Esophagus muscularis mucosa (tissue), 4 donors: ENCODE data around the gene SKAP2. TPM values are rescaled to one million over a fixed set of nuclear protein-coding genes. Genes with fewer than 3 reads are reported as not detected.
A peak's percentile ranks its signal among the peaks of the same experiment; 100 is the strongest.

Experiments used
- DNase-seq: peaks from one replicate; pipeline ENCODE4 v3.0.0-alpha.2; 2017; ENCODE audit errors: extremely low spot score
- H3K27ac ChIP-seq, 4 donors: fragments of 200-600 bp; sonication (generic); replicated peaks in 1 of 4; 1 replicate in 3 of 4; 2 replicates in 1 of 4; pipeline ENCODE4 v1.5.1; 2016 to 2019; ENCODE audit warnings: mild to moderate bottlenecking in 1 of 4
- H3K27me3 ChIP-seq, 4 donors: fragments of 200-600 bp; sonication (generic); one replicate each; pipeline versions ENCODE4 v1.5.1 to v1.6.0; 2016 to 2019
- H3K36me3 ChIP-seq, 4 donors: fragments of 200-600 bp; sonication (generic); one replicate each; pipeline ENCODE4 v1.5.1; 2016 to 2019
- H3K4me1 ChIP-seq, 4 donors: fragments of 200-600 bp; sonication (generic); one replicate each; pipeline ENCODE4 v1.5.1; 2016 to 2019
- H3K4me3 ChIP-seq, 4 donors: fragments of 200-600 bp; sonication (generic); 1 replicate in 2 of 4; 2 replicates in 2 of 4; pipeline ENCODE4 v1.5.1; 2016 to 2019; ENCODE audit warnings: mild to moderate bottlenecking in 4 of 4, moderate library complexity in 1 of 4
- H3K9me3 ChIP-seq, 4 donors: fragments of 200-600 bp; sonication (generic); 1 replicate in 3 of 4; 2 replicates in 1 of 4; pipeline ENCODE4 v1.5.1; 2016 to 2019
- EP300 ChIP-seq: sonication (generic); formaldehyde crosslinking; IDR thresholded peaks from one replicate; pipeline ENCODE4 v1.6.1; 2017; ENCODE audit warnings: antibody characterized with exemption
- POLR2A ChIP-seq: fragments of 450-650 bp; IDR thresholded peaks from one replicate; pipeline ENCODE4 v1.6.1; 2017; ENCODE audit warnings: antibody characterized with exemption, moderate library complexity, mild to moderate bottlenecking, low read depth
- POLR2AphosphoS5 ChIP-seq, 2 donors: sonication (generic); formaldehyde crosslinking; IDR thresholded peaks; one replicate each; pipeline ENCODE4 v1.6.1; 2017; ENCODE audit warnings: antibody characterized with exemption in 2 of 2
- WGBS: methylation state at CpG from one replicate; pipeline ENCODE4 v1.1.5; 2018; 5-methylcytosine and 5-hydroxymethylcytosine counted together
- intact Hi-C: fragments of 100-400 bp; cut with DNase I; formaldehyde crosslinking; loops from one replicate; pipeline ENCODE4 v1.15.1; 2023
- total RNA-seq, 4 donors: library from RNA; depleted of rRNA; stranded (reverse); fragments of >200 nt; gene quantifications; one replicate each; pipeline versions ENCODE4 v1.1.0 to v1.2.1, GENCODE V29; 2016
- TF ChIP-seq, protein P1 (sequence below), 3 experiments: fragments of 200-600 bp in 2 of 3; fragments of 450-650 bp in 1 of 3; sonication (generic) in 2 of 3; IDR thresholded peaks; one replicate each; pipeline ENCODE4 v1.5.1; 2017 to 2019; ENCODE audit warnings: antibody characterized with exemption in 3 of 3, mild to moderate bottlenecking in 2 of 3, moderate library complexity in 1 of 3

The SKAP2 gene
- total RNA-seq, 4 donors from 2014 or later, result 44.2 to 47.1 (median 45.1) TPM

DNA sequence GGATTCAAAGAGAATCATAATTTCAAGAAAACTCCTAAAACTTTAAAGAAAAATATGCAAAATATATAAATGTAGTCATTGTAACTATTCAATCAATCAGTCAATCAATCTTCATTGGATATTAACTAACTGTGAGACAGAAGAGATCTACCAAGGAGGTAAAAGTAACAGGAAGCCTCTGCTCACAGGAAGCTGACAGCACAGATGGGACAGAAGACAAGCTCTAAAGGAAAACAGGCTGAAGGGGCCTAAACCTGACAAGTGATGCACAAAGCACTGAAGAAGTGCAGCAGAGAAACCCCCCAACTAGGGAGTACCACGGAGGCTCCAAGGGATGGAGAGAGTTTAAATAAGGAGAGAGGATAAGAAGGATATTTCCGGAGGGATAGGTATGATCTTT is 173.0 kb downstream of the SKAP2 start:
- intact Hi-C loops, result no loop called here
- no peaks in the 10 kb centered on the region for H3K9me3 ChIP-seq
- H3K4me1 ChIP-seq, result peaks cover 3 to 61% (median 51%) of the 10 kb centered on the region in 4 donors
- no peak for DNase-seq
- TF ChIP-seq POLR2A, result no peak
- TF ChIP-seq POLR2AphosphoS5 (IDR thresholded peaks at IDR 0.05), result no peak
- TF ChIP-seq, protein P1, sequence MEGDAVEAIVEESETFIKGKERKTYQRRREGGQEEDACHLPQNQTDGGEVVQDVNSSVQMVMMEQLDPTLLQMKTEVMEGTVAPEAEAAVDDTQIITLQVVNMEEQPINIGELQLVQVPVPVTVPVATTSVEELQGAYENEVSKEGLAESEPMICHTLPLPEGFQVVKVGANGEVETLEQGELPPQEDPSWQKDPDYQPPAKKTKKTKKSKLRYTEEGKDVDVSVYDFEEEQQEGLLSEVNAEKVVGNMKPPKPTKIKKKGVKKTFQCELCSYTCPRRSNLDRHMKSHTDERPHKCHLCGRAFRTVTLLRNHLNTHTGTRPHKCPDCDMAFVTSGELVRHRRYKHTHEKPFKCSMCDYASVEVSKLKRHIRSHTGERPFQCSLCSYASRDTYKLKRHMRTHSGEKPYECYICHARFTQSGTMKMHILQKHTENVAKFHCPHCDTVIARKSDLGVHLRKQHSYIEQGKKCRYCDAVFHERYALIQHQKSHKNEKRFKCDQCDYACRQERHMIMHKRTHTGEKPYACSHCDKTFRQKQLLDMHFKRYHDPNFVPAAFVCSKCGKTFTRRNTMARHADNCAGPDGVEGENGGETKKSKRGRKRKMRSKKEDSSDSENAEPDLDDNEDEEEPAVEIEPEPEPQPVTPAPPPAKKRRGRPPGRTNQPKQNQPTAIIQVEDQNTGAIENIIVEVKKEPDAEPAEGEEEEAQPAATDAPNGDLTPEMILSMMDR (IDR thresholded peaks at IDR 0.05), result no peak
- TF ChIP-seq EP300, result no peak
- no peaks in the 10 kb centered on the region for H3K36me3 ChIP-seq
- WGBS, result 80% methylated on average over 2 of the region's 2 CpGs
- H3K27ac ChIP-seq, result peak overlapping the region in 2 of 4 donors; percentile 11 to 19
- no peaks in the 10 kb centered on the region for H3K27me3 ChIP-seq
- no peak overlapping the region for H3K4me3 ChIP-seq

DNA sequence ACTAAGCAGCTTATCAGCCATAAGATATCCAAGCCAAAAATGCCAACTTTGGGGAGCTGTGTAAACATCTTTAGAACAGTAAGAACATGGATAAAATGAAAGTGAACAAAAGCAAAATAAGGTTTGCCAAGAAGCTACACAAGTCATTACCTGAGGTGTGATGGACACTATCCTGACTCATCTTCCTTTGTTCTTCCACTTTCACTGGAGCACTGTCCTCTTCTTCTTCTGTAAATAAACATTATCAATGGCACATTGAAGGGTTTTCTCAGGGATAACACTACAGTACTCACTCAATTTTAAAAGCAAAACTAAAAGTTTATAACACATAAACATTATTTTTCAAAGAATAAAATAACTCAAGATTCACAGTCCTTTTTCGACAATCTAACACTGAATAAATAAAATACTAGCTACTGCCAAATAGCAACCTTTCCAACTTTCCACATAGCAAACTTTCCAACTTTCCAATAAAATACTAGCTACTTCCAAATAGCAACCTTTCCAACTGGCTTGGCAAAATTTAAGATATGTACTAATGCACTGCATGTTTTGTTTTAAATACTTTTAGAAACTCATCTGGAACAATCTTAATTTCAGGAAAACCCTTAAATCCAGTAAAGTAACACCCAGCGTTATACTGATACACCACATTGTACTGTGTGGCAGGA is 174.1 kb downstream of the SKAP2 start:
- Histone ChIP-seq H3K4me1 (peaks cover 3 to 72% (median 60%) of the 10 kb centered on the region in 4 donors), H3K27ac (peak overlapping the region in 3 of 4 donors; percentile 8 to 10 (median 9)), H3K4me3 (no peak overlapping the region), H3K9me3 (no peaks in the 10 kb centered on the region), H3K36me3 (no peaks in the 10 kb centered on the region), H3K27me3 (no peaks in the 10 kb centered on the region)
- DNase-seq, result no peak
- WGBS, result 48% methylated on average over 2 of the region's 2 CpGs
- intact Hi-C loops, result no loop called here
- TF ChIP-seq EP300 (no peak), POLR2A (no peak), POLR2AphosphoS5 (IDR thresholded peaks at IDR 0.05) (no peak)
- TF ChIP-seq, protein P1 (IDR thresholded peaks at IDR 0.05), result no peak

DNA sequence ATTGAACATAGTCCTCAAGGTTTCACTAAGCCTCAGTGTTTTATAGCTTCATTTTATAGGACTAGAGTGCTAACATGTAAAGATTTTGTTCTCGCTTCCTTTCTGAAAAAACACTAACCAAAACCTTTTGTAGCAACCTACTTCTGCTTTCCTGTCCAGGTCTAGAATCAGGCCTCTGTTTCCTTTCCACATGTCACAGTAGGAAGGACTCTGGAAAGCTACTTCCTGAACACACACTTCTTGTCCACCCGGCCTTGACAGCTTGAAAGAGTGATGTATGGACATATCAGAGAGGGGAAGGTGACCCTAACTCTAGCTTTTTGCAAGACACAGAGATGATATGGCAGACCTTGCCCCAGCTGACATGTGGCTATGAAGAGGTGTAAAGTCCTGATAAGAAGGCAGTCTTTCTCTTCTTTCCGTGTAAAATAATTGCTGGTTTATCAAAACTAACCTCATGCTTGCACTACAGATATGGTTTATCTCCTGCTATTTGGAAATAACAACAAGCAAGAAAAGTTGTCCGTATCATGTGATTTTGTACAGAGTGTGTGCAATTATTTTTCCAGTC is 175.4 kb downstream of the SKAP2 start:
- no peak overlapping the region for H3K4me3 ChIP-seq
- TF ChIP-seq POLR2AphosphoS5 (IDR thresholded peaks at IDR 0.05) (no peak), EP300 (no peak)

DNA sequence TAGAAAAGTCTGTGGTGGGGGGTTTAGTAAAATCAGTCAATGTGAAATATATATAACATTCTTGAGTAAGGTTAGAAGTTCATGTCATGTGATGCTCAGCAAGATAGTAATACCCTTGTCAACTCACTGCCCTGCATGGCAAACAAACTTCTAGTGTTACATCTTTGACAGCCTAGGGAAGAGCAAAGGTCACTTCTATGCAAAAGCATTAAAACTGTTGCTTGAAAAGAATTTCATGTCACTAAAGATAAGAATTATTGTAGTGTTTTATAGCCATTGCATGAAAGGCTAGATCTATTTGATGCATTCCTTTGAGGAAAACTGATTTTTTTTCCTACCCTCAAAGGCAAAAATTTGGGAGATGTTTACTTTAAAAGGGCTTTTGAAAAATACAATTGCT is 176.0 kb downstream of the SKAP2 start:
- intact Hi-C loops, result no loop called here
- no peak for DNase-seq
- no peaks in the 10 kb centered on the region for H3K36me3 ChIP-seq
- H3K27me3 ChIP-seq, result no peaks in the 10 kb centered on the region
- H3K9me3 ChIP-seq, result no peaks in the 10 kb centered on the region
- H3K4me1 ChIP-seq, result peaks cover 3 to 81% (median 76%) of the 10 kb centered on the region in 4 donors
- TF ChIP-seq EP300, result no peak
- no peak for TF ChIP-seq POLR2A
- TF ChIP-seq, protein P1 (IDR thresholded peaks at IDR 0.05), result no peak
- TF ChIP-seq POLR2AphosphoS5 (IDR thresholded peaks at IDR 0.05), result no peak
- peak overlapping the region in 1 of 4 donors; percentile 25 for H3K27ac ChIP-seq
- no peak overlapping the region for H3K4me3 ChIP-seq

More for the DNA sequence above, 175.4 kb downstream of the SKAP2 start:
- Histone ChIP-seq H3K27ac (peak overlapping the region in 2 of 4 donors; percentile 25 to 39), H3K36me3 (no peaks in the 10 kb centered on the region), H3K27me3 (no peaks in the 10 kb centered on the region), H3K4me1 (peaks cover 3 to 76% (median 71%) of the 10 kb centered on the region in 4 donors), H3K9me3 (no peaks in the 10 kb centered on the region)
- no peak for DNase-seq
- 80% methylated on average over 4 of the region's 4 CpGs for WGBS
- intact Hi-C loops, result no loop called here

DNA sequence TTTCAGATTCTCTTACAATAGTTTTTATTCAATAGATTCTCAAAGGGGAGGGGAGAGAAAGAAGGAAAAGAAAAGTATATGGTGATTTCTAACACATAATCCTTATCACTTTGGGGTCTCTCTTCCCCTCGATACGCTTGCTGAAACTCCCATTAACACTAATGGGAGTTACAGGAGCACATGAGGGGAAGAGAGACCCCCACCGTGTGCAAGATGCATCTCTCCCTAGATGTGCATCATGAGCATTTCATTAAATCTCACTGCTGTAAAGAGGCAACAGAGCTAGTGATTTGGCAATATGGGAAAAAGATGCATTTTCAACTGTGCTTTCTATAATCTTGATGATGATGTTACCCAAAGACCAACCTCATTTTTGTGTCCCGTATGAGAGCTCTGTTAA is 177.4 kb downstream of the SKAP2 start:
- Histone ChIP-seq H3K4me1 (peaks cover 3 to 92% (median 87%) of the 10 kb centered on the region in 4 donors), H3K27me3 (no peaks in the 10 kb centered on the region), H3K4me3 (no peak overlapping the region), H3K27ac (peak overlapping the region; percentile 55 to 67 (median 60)), H3K9me3 (no peaks in the 10 kb centered on the region), H3K36me3 (no peaks in the 10 kb centered on the region)
- no peak for DNase-seq
- intact Hi-C loops, result no loop called here
- WGBS, result 68% methylated on average over 4 of the region's 4 CpGs
- TF ChIP-seq POLR2AphosphoS5 (IDR thresholded peaks at IDR 0.05), result no peak
- TF ChIP-seq, protein P1 (IDR thresholded peaks at IDR 0.05), result no peak
- no peak for TF ChIP-seq EP300
- TF ChIP-seq POLR2A, result no peak
